Caco-2 (cell line): ENCODE results near the gene PLEKHD1. TPM values are rescaled to one million over a fixed set of nuclear protein-coding genes. Genes with fewer than 3 reads are reported as not detected.

Source experiments
- BruUV-seq: library from RNA; stranded (reverse); fragments of 400-500 nt; replicated peaks from 2 replicates; lab custom pipeline; 2021; lab: Mats Ljungman, UMichigan
- CTCF ChIA-PET: fragments of 300-600 bp; sonication (Branson Sonifier 250); formaldehyde crosslinking; loops from one replicate; lab custom pipeline; 2022; ENCODE audit warnings: antibody characterized with exemption; lab: Charles Lee
- POLR2A ChIA-PET: fragments of 300-600 bp; sonication (Branson Sonifier 250); formaldehyde crosslinking; loops from one replicate; lab custom pipeline; 2022; ENCODE audit warnings: antibody characterized with exemption; lab: Charles Lee
- DNase-seq, 2 experiments: peaks; one replicate each; pipeline versions ENCODE4 v3.0.0 to v3.0.0-alpha.2; 2020 to 2022
- H3K27me3 ChIP-seq: replicated peaks from 2 replicates; pipeline ENCODE4 v1.6.0; 2011; ENCODE audit warnings: low read length; ENCODE audit not compliant: control insufficient read depth, insufficient read depth
- H3K36me3 ChIP-seq: 2 replicates; pipeline ENCODE4 v1.5.1; 2011; ENCODE audit warnings: low read length; ENCODE audit not compliant: control insufficient read depth, insufficient read depth
- H3K4me1 ChIP-seq: fragments of 250-450 bp; sonication (Bioruptor Pico); 2 replicates; pipeline ENCODE4 v1.5.1; 2020; ENCODE audit warnings: mild to moderate bottlenecking
- H3K4me3 ChIP-seq: 2 replicates; pipeline ENCODE4 v1.5.1; 2011; ENCODE audit warnings: low read depth, mild to moderate bottlenecking, control low read depth, low read length
- H3K9me3 ChIP-seq: fragments of 250-450 bp; sonication (Bioruptor Pico); 2 replicates; pipeline ENCODE4 v1.5.1; 2020; ENCODE audit warnings: mild to moderate bottlenecking, moderate library complexity
- H3K27ac Mint-ChIP-seq: one replicate; pipeline ENCODE4 v1.8.0; 2022; ENCODE audit warnings: mixed read lengths; ENCODE audit not compliant: unreplicated experiment
- H3K27me3 Mint-ChIP-seq: one replicate; pipeline ENCODE4 v1.8.0; 2022; ENCODE audit warnings: mixed read lengths; ENCODE audit not compliant: insufficient read depth, unreplicated experiment
- H3K36me3 Mint-ChIP-seq: one replicate; pipeline ENCODE4 v1.8.0; 2022; ENCODE audit warnings: mild to moderate bottlenecking, mixed read lengths; ENCODE audit not compliant: insufficient read depth, unreplicated experiment
- H3K4me1 Mint-ChIP-seq: one replicate; pipeline ENCODE4 v1.8.0; 2022; ENCODE audit warnings: low read depth, mixed read lengths; ENCODE audit not compliant: unreplicated experiment
- H3K4me3 Mint-ChIP-seq: one replicate; pipeline ENCODE4 v1.8.0; 2022; ENCODE audit warnings: mild to moderate bottlenecking, moderate library complexity, mixed read lengths; ENCODE audit not compliant: unreplicated experiment
- H3K9me3 Mint-ChIP-seq: one replicate; pipeline ENCODE4 v1.8.0; 2022; ENCODE audit warnings: mixed read lengths; ENCODE audit not compliant: unreplicated experiment
- CTCF ChIP-seq, 2 experiments: fragments of 200-600 bp in 1 of 2; IDR thresholded peaks; 1 replicate in 1 of 2; 2 replicates in 1 of 2; pipeline versions ENCODE4 v1.5.1 to v1.8.0; 2011 to 2022; ENCODE audit warnings: antibody characterized with exemption in 1 of 2, control low read depth in 1 of 2, inconsistent platforms in 1 of 2, low read depth in 1 of 2, low read length in 1 of 2, mild to moderate bottlenecking in 1 of 2, moderate library complexity in 1 of 2; ENCODE audit not compliant: insufficient read depth in 1 of 2, severe bottlenecking in 1 of 2, unreplicated experiment in 1 of 2
- intact Hi-C: fragments of 100-400 bp; cut with micrococcal nuclease; formaldehyde crosslinking; loops from one replicate; pipeline ENCODE4 v1.10.0; 2022; ENCODE audit not compliant: unreplicated experiment
- total RNA-seq: library from RNA; stranded (reverse); gene quantifications from 2 replicates; pipeline ENCODE4 v1.2.3, GENCODE V29; 2022

The PLEKHD1 gene
- total RNA-seq, 1 experiment from 2014 or later, result 0.50 TPM

GRCh38 chr14:69579476-69579875 lies 94.9 kb downstream of the PLEKHD1 start:
- no peak for DNase-seq
- Mint-ChIP-seq H3K4me3 (no peak overlapping the region), H3K36me3 (no peaks in the 10 kb centered on the region), H3K9me3 (no peaks in the 10 kb centered on the region), H3K27ac (no peak overlapping the region), H3K4me1 (peaks cover 20% of the 10 kb centered on the region), H3K27me3 (peaks cover 3% of the 10 kb centered on the region)
- no peaks in the 10 kb centered on the region for H3K27me3 ChIP-seq
- no peaks in the 10 kb centered on the region for H3K36me3 ChIP-seq
- peaks cover 1% of the 10 kb centered on the region; the same call in 1 of the 2 replicates for H3K4me1 ChIP-seq
- TF ChIP-seq CTCF (IDR thresholded peaks at IDR 0.05; ENCODE audit: insufficient read depth in 1 of 2, low read depth in 1 of 2, low read length in 1 of 2, severe bottlenecking in 1 of 2, unreplicated experiment in 1 of 2), result no peak
- ChIA-PET CTCF (interaction anchor here (0.5 to 1.7 kb wide), 10 partner anchors 16 to 175 kb away, joined by 3 to 10 read pairs (median 5); partner anchors contain the start of gene SUSD6), POLR2A (interaction anchor here (0.6 kb wide), 1 partner anchor 155 kb away, joined by 3 read pairs; no protein-coding TSS in a partner anchor)
- no peaks in the 10 kb centered on the region for H3K9me3 ChIP-seq
- intact Hi-C loops, result no loop called here
- no TSS peak for BruUV-seq
- H3K4me3 ChIP-seq, result no peak overlapping the region

GRCh38 chr14:69580009-69580577 lies 95.6 kb downstream of the PLEKHD1 start:
- TF ChIP-seq CTCF (IDR thresholded peaks at IDR 0.05; ENCODE audit: insufficient read depth in 1 of 2, low read depth in 1 of 2, low read length in 1 of 2, severe bottlenecking in 1 of 2, unreplicated experiment in 1 of 2), result peak; percentile 37 to 77
- CTCF ChIA-PET, result interaction anchor here (0.5 to 1.7 kb wide), 11 partner anchors 16 to 176 kb away, joined by 3 to 10 read pairs (median 5); partner anchors contain the start of gene SUSD6
- intact Hi-C loops, result loop anchor here (5.0 to 10.0 kb wide), 2 partner anchors 235 to 737 kb away; no protein-coding TSS in a partner anchor

More at GRCh38 chr14:69580009-69580577, 95.6 kb downstream of the PLEKHD1 start:
- Mint-ChIP-seq H3K36me3 (no peaks in the 10 kb centered on the region), H3K4me3 (no peak overlapping the region), H3K4me1 (peaks cover 16% of the 10 kb centered on the region), H3K9me3 (no peaks in the 10 kb centered on the region), H3K27ac (no peak overlapping the region), H3K27me3 (no peaks in the 10 kb centered on the region)
- Histone ChIP-seq H3K36me3 (no peaks in the 10 kb centered on the region), H3K4me3 (no peak overlapping the region), H3K27me3 (no peaks in the 10 kb centered on the region), H3K9me3 (no peaks in the 10 kb centered on the region), H3K4me1 (no peaks in the 10 kb centered on the region; the same call in 1 of the 2 replicates)
- DNase-seq, result peak; percentile 71 to 73
- POLR2A ChIA-PET, result no interaction called here
- no TSS peak for BruUV-seq

Other genes with a start within 250 kb of the PLEKHD1 start
- 3.2 and 3.8 TPM in 2 replicates for gene GALNT16, start 224.6 kb upstream of the PLEKHD1 start, total RNA-seq
- 365 and 388 TPM in 2 replicates for gene ERH, start 86.4 kb upstream of the PLEKHD1 start, total RNA-seq
- 94.2 and 96.4 TPM in 2 replicates for gene SLC39A9, start 86.0 kb upstream of the PLEKHD1 start, total RNA-seq
- gene CCDC177, start 90.1 kb downstream of the PLEKHD1 start, total RNA-seq, result 0.56 and 0.82 TPM in 2 replicates
- 16.6 and 21.5 TPM in 2 replicates for gene SUSD6, start 126.9 kb downstream of the PLEKHD1 start, total RNA-seq